ENCODE results near the gene LMBR1.
"Not testable (repeated sequence)": the region's sequence is repeated elsewhere in the genome, so short reads cannot be mapped to it uniquely, and the experiment has no call there.

The LMBR1 gene

GRCh38 chr7:156661637-156662036 lies 231.3 kb downstream of the LMBR1 start:
- Mint-ChIP-seq H3K27ac (no peak overlapping the region), H3K4me3 (no peak overlapping the region), H3K27me3 (peaks cover 16% of the 10 kb centered on the region), H3K9me3 (no peaks in the 10 kb centered on the region), H3K4me1 (peaks cover 5% of the 10 kb centered on the region)
- ATAC-seq (no peak), DNase-seq (no peak)

- Mint-ChIP-seq H3K27me3 (peaks cover 16% of the 10 kb centered on the region), H3K9me3 (no peaks in the 10 kb centered on the region), H3K4me3 (no peak overlapping the region), H3K4me1 (peaks cover 5% of the 10 kb centered on the region), H3K27ac (no peak overlapping the region)
- no peak for ATAC-seq
- no peak for DNase-seq
Observed at GRCh38 chr7:156659961-156660360, 233.0 kb downstream of the LMBR1 start.

DNA sequence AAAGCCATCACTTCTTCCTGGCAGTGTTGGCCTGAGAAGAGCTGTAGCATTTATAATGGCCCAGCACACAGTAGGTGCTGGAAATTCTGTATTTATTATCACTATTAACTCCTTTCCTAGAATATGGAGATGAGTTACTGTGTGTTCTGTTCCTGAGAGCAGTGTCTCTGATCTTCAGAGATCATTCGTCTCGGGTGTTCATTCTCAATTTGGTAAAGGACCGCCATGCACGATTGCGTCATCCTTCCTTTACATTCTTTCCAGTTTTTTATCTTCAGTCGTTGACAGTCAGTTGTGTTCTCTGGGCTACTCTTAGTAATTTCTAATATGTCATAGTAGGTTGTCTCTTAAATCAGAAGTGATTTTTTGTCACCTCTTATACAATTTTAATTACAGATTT lies 233.8 kb downstream of the LMBR1 start:
- DNase-seq (no peak), ATAC-seq (no peak)
- Mint-ChIP-seq H3K27ac (peak overlapping the region in 1 of 2 donors; percentile 30), H3K4me3 (no peak overlapping the region), H3K9me3 (no peaks in the 10 kb centered on the region), H3K4me1 (peaks cover 5% of the 10 kb centered on the region), H3K27me3 (peaks cover 21% of the 10 kb centered on the region)

- H3K4me1 Mint-ChIP-seq: peaks cover 5% of the 10 kb centered on the region
- H3K27me3 Mint-ChIP-seq: peaks cover 28% of the 10 kb centered on the region
- DNase-seq: no peak
- no peaks in the 10 kb centered on the region for H3K9me3 Mint-ChIP-seq
- no peak overlapping the region for H3K4me3 Mint-ChIP-seq
- no peak for ATAC-seq
- H3K27ac Mint-ChIP-seq: no peak overlapping the region
Observed at GRCh38 chr7:156657681-156658080, 235.3 kb downstream of the LMBR1 start.

GRCh38 chr7:156656598-156656997 lies 236.4 kb downstream of the LMBR1 start:
- peaks cover 39% of the 10 kb centered on the region for H3K27me3 Mint-ChIP-seq
- H3K9me3 Mint-ChIP-seq: no peaks in the 10 kb centered on the region
- no peak overlapping the region for H3K27ac Mint-ChIP-seq
- DNase-seq (no peak), ATAC-seq (no peak)
- no peak overlapping the region for H3K4me3 Mint-ChIP-seq
- peaks cover 5% of the 10 kb centered on the region for H3K4me1 Mint-ChIP-seq

GRCh38 chr7:156655983-156656382 lies 237.0 kb downstream of the LMBR1 start:
- no peak for ATAC-seq
- peaks cover 5% of the 10 kb centered on the region for H3K4me1 Mint-ChIP-seq

DNA sequence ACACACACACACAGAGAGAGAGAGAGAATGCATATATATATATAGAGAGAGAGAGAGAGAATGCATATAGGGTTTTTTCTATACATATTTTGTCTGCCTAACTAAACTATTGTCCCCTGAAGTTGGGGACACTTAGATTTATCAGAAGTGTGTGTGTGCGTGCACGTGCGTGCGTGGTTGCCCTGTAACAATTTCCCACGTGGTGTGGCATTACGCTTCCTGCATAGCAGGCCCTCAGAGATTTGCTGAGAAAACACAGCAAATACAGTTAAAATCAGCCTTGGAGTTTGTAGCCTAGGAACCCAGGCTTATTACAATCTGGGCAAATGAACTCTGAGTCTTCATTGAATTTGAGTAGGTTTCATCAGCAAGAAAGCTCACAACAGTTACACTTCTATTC lies 237.7 kb downstream of the LMBR1 start:
- Mint-ChIP-seq H3K27ac (no peak overlapping the region), H3K9me3 (no peaks in the 10 kb centered on the region), H3K27me3 (peaks cover 49% of the 10 kb centered on the region), H3K4me3 (no peak overlapping the region), H3K4me1 (peaks cover 5% of the 10 kb centered on the region)
- DNase-seq: no peak
- no peak for ATAC-seq

More at GRCh38 chr7:156655983-156656382, 237.0 kb downstream of the LMBR1 start:
- H3K27ac Mint-ChIP-seq: no peak overlapping the region
- no peak for DNase-seq
- H3K27me3 Mint-ChIP-seq: peaks cover 42% of the 10 kb centered on the region
- no peaks in the 10 kb centered on the region for H3K9me3 Mint-ChIP-seq
- H3K4me3 Mint-ChIP-seq: no peak overlapping the region

GRCh38 chr7:156654511-156655234 lies 238.3 kb downstream of the LMBR1 start:
- Mint-ChIP-seq H3K27me3 (peaks cover 55% of the 10 kb centered on the region), H3K9me3 (no peaks in the 10 kb centered on the region), H3K4me1 (no peaks in the 10 kb centered on the region), H3K4me3 (no peak overlapping the region), H3K27ac (no peak overlapping the region)
- DNase-seq (no peak), ATAC-seq (no peak)

DNA sequence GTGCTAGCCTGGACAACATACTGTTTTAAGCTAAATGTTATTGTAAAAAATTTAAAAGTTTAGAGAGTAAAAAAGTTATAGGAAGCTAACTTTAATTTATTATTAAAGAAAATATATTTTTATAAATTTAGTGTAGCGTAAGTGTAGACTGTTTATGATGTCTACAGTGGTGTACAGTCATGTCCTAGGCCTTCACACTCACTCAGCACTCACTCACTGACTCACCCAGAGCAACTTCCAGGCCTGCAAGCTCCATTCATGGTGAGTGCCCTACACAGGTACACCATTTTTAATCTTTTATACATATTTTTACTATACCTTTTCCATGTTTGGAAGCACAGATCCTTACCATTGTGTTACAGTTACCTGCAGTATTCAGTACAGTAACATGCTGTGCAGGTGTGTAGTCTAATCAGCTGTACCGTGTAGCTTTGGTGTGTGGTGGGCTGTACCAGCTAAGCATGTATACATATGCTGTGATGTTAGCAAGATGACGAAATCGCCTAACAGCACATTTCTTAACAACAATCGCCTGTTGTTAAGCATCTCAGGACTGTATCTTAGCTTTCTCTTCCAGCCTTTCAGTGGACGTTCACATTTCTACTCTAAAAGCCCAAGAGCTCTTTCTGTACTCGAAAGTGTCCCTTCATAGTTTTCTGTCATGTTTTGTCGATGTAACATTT lies 240.0 kb downstream of the LMBR1 start:
- no peak overlapping the region for H3K27ac Mint-ChIP-seq
- no peaks in the 10 kb centered on the region for H3K4me1 Mint-ChIP-seq
- ATAC-seq (no peak), DNase-seq (no peak)
- H3K4me3 Mint-ChIP-seq: no peak overlapping the region
- H3K9me3 Mint-ChIP-seq: no peaks in the 10 kb centered on the region
- H3K27me3 Mint-ChIP-seq: peaks cover 63% of the 10 kb centered on the region

DNA sequence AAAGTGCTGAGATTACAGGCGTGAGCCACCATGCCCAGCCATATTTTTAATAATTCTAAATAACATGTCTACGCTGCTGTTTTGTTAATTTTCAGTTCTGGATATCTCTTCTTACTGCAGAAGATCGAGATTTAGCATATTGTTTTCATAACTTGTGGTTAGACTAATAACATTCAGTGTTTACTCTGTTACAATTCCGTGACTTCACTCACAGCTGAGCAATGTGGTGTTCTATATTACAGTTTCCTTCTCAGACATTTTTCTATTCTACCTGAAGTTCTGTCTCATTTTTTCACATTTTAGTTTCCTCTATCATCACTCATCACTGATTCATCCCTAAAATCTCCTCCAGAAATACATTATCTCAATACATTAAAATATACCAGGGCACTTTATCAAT lies 241.5 kb downstream of the LMBR1 start:
- Mint-ChIP-seq H3K9me3 (no peaks in the 10 kb centered on the region), H3K27me3 (peaks cover 68% of the 10 kb centered on the region)

GRCh38 chr7:156650042-156650441 lies 242.9 kb downstream of the LMBR1 start:
- Mint-ChIP-seq H3K4me1 (no peaks in the 10 kb centered on the region), H3K27ac (no peak overlapping the region), H3K9me3 (no peaks in the 10 kb centered on the region), H3K4me3 (no peak overlapping the region), H3K27me3 (peaks cover 80% of the 10 kb centered on the region)
- ATAC-seq (peak; percentile 74), DNase-seq (peak in 1 of 2 donors; percentile 18)

More for the DNA sequence above, 241.5 kb downstream of the LMBR1 start:
- DNase-seq (no peak), ATAC-seq (no peak)
- no peak overlapping the region for H3K27ac Mint-ChIP-seq
- H3K4me3 Mint-ChIP-seq: no peak overlapping the region
- H3K4me1 Mint-ChIP-seq: no peaks in the 10 kb centered on the region

GRCh38 chr7:156647330-156647729 lies 245.7 kb downstream of the LMBR1 start:
- ATAC-seq: not testable (repeated sequence)

DNA sequence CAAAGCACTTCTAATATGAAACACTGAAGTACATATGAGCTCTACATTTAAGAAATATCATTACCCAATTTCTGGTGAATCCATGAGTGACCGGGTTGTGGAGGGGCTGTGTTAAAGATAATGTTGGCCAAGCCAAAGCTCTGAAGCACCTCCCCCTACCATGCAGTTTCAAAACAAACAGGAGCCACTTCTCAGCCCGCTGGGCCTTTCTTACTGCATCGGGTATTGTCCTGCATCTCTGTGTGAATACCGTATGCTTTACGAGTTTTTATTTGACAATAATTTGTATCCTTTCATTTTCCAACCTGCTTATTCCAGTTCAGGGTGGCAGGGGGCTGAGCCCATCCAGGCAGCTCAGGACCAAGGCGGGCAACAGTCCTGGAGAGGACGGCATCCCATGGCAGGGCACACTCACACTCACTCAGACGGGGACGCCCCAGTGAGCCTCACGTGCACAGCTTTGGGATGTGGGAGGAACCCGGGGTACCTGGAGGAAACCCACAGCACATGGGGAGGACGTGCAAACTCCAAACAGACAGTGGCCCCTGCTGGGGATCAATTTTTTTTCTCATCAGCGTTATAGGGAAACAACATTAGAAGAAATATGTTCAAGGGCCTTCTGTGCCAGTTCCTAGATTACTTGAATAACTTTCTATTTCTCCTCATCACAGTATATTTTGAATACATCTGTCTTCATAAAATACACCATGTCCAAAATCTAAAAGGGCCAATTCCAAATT lies 250.5 kb downstream of the LMBR1 start:
- H3K9me3 Mint-ChIP-seq: peaks cover 7 to 11% of the 10 kb centered on the region in 2 donors
- H3K4me3 Mint-ChIP-seq: no peak overlapping the region
- DNase-seq (no peak), ATAC-seq (no peak)
- peaks cover 18% of the 10 kb centered on the region for H3K4me1 Mint-ChIP-seq
- H3K27me3 Mint-ChIP-seq: peaks cover 52% of the 10 kb centered on the region
- H3K27ac Mint-ChIP-seq: no peak overlapping the region

More at GRCh38 chr7:156647330-156647729, 245.7 kb downstream of the LMBR1 start:
- not testable (repeated sequence) for H3K4me1 Mint-ChIP-seq, DNase-seq, H3K9me3 Mint-ChIP-seq, H3K4me3 Mint-ChIP-seq, H3K27ac Mint-ChIP-seq
- peaks cover 88% of the 10 kb centered on the region for H3K27me3 Mint-ChIP-seq

DNA sequence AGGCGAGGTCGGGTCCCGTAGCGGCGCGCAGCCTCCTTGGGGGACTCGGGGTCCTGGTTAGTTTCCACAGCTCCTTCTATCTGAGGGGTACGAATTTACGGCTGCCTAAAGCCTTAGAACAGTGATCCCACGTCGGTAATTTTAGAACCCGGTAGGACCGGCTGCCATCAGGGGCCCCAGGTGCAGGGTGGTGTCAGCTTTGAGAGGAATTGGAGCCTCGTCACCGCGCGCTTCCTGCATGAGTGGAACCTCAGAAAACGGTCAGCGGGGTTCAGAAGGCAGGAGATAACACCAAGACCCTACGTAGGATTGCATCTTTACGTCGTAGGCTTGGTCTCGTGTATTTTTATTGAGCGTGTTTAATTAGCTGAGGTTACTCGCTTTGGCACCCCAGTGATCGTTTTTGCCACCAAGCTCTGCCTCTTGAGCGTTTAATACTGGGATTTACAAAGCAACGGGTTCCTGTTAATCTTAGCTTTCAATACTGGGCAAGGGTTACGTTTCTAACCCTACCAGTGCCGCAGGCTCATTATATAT lies 252.0 kb downstream of the LMBR1 start:
- H3K4me1 Mint-ChIP-seq: peaks cover 18% of the 10 kb centered on the region
- ATAC-seq (peak; percentile 77), DNase-seq (no peak)
- peak overlapping the region; percentile 85 to 93 for H3K4me3 Mint-ChIP-seq
- peaks cover 40% of the 10 kb centered on the region for H3K27me3 Mint-ChIP-seq
- H3K9me3 Mint-ChIP-seq: peaks cover 7 to 15% of the 10 kb centered on the region in 2 donors
- peak overlapping the region; percentile 85 to 89 for H3K27ac Mint-ChIP-seq

DNA sequence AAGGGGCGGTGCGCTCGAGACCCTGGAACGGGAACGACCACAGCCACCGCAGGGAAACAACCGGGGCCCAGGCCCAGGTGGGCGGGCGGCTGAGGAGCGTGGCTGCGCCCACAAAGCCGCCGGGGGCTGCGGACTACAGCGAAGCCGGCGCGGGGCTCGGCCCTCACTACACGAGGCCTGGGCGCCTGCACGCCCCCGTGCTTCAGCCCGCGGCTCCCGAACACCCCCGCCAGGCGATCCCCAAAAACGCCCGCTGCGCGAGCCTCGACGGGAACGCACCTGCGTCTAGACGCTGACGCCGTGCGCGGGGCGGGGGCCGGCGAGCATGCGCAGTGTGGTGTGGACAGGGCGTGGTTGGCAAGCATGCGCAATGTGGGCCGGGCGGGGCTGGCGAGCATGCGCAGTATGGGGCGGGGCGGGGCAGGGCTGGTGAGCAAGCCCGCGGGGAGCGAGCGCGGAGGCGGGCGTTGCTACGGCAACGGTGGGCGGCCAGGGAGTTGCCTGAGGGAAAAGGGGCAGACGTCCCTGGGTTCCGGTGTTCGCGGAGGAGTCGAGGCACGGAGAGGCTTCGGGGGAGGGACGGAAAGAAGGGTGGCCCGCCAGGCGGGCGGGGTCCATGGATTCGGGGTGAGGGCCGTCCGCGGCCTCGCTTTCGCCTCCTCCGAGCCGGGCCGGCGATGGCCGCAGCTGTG lies 252.6 kb downstream of the LMBR1 start, which contains the start of gene RNF32:
Gene RNF32, plus strand, starts transcription at position 518 of the 692 bp plus-strand sequence. CDS start 3,104 bp downstream, outside the sequence.
- H3K27me3 Mint-ChIP-seq: peaks cover 34% of the 10 kb centered on the region
- H3K4me3 Mint-ChIP-seq: peak within 1 kb of the TSS; percentile 87 to 93
- ATAC-seq: peak; percentile 89
- peak within 1 kb of the TSS; percentile 85 to 89 for H3K27ac Mint-ChIP-seq
- peaks cover 7 to 15% of the 10 kb centered on the region in 2 donors for H3K9me3 Mint-ChIP-seq
- DNase-seq: peak; percentile 97 to 98
- H3K4me1 Mint-ChIP-seq: peaks cover 18% of the 10 kb centered on the region

All from stimulated activated naive CD8-positive, alpha-beta T cell treated with anti-CD3 and anti-CD28 coated beads, Interleukin-15, amount 100 ng/mL, for 72 hours (primary cell).